ENCODE results near the gene VPS37C.

DNA sequence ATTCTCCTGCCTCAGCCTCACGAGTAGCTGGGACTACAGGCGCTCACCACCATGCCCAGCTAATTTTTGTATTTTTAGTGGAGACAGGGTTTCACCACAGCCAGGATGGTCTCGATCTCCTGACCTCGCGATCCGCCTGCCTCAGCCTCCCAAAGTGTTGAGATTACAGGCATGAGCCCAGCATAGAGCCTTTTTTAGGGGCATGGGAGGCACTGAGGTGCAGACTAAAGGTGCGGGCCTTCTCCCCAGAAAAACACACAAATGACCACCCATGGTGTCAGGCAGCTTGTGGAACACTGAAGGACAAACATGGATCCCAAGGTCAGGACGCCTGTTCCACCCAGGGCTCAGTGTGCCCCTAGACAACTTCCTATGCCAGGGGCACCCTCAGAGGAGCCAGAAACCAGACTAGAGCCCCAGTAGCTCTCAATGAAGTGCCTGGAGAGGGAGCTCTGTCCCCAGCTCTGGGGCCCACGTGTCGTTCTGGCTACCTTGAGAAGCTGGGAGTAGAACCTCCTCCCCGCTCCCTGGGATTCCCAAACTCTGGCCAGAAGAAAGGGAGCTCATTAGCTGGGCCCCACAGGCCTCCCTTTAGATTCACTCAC is 80.1 kb downstream of the VPS37C start:
- TF ChIP-seq, protein P1, sequence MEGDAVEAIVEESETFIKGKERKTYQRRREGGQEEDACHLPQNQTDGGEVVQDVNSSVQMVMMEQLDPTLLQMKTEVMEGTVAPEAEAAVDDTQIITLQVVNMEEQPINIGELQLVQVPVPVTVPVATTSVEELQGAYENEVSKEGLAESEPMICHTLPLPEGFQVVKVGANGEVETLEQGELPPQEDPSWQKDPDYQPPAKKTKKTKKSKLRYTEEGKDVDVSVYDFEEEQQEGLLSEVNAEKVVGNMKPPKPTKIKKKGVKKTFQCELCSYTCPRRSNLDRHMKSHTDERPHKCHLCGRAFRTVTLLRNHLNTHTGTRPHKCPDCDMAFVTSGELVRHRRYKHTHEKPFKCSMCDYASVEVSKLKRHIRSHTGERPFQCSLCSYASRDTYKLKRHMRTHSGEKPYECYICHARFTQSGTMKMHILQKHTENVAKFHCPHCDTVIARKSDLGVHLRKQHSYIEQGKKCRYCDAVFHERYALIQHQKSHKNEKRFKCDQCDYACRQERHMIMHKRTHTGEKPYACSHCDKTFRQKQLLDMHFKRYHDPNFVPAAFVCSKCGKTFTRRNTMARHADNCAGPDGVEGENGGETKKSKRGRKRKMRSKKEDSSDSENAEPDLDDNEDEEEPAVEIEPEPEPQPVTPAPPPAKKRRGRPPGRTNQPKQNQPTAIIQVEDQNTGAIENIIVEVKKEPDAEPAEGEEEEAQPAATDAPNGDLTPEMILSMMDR (IDR thresholded peaks at IDR 0.05): no peak
- TF ChIP-seq EZH2 (IDR thresholded peaks at IDR 0.05) (no peak), EZH2phosphoT487 (IDR thresholded peaks at IDR 0.05) (no peak)
